Neural progenitor cell (in vitro differentiated cells): ENCODE data around the gene JOSD1.

Experiments used
- EZH2 ChIP-seq: fragments of 200-600 bp; sonication (generic); IDR thresholded peaks from 2 replicates; pipeline ENCODE4 v1.6.1; 2017; ENCODE audit warnings: antibody characterized with exemption, mild to moderate bottlenecking, moderate library complexity
- EZH2phosphoT487 ChIP-seq: fragments of 200-600 bp; sonication (generic); IDR thresholded peaks from 2 replicates; pipeline ENCODE4 v1.6.1; 2017; ENCODE audit warnings: antibody characterized with exemption
- TF ChIP-seq, protein P1 (sequence below): fragments of 200-600 bp; sonication (generic); IDR thresholded peaks from 2 replicates; pipeline ENCODE4 v1.5.1; 2017; ENCODE audit warnings: antibody characterized with exemption, mild to moderate bottlenecking

DNA sequence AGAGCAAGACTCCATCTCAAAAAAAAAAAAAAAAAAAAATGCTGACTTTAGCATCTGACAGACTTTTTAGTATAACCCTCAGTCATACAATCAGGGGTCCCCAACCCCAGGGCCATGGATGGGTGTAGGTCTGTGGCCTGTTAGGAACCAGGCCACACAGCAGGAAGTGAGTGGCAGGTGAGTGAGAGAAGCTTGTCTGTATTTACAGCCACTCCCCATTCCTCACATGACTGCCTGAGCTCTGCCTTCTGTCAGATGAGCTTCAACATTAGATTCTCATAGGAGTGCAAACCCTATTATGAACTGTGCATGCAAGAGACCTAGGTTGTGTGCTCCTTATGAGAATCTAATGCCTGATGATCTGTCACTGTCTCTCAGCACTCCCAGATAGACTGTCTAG lies 47.9 kb downstream of the JOSD1 start:
- TF ChIP-seq, protein P1, sequence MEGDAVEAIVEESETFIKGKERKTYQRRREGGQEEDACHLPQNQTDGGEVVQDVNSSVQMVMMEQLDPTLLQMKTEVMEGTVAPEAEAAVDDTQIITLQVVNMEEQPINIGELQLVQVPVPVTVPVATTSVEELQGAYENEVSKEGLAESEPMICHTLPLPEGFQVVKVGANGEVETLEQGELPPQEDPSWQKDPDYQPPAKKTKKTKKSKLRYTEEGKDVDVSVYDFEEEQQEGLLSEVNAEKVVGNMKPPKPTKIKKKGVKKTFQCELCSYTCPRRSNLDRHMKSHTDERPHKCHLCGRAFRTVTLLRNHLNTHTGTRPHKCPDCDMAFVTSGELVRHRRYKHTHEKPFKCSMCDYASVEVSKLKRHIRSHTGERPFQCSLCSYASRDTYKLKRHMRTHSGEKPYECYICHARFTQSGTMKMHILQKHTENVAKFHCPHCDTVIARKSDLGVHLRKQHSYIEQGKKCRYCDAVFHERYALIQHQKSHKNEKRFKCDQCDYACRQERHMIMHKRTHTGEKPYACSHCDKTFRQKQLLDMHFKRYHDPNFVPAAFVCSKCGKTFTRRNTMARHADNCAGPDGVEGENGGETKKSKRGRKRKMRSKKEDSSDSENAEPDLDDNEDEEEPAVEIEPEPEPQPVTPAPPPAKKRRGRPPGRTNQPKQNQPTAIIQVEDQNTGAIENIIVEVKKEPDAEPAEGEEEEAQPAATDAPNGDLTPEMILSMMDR: no peak
- no peak for TF ChIP-seq EZH2
- no peak for TF ChIP-seq EZH2phosphoT487
